Spleen (tissue), 11 donors: ENCODE results near the gene PPHLN1. TPM values are rescaled to one million over a fixed set of nuclear protein-coding genes. Genes with fewer than 3 reads are reported as not detected.

Experiments used
- DNase-seq: peaks from one replicate; pipeline ENCODE4 v3.0.0-alpha.2; 2020
- H3K27ac ChIP-seq, 8 donors: fragments of 200-600 bp; sonication (generic) in 7 of 8; 1 replicate in 4 of 8; 2 replicates in 4 of 8; pipeline versions ENCODE4 v1.5.0 to v1.8.0; 2016 to 2021; ENCODE audit warnings: inconsistent platforms in 4 of 8, mild to moderate bottlenecking in 4 of 8, moderate library complexity in 1 of 8
- H3K27me3 ChIP-seq, 7 donors: fragments of 200-600 bp; sonication (generic) in 6 of 7; replicated peaks in 1 of 7; 1 replicate in 4 of 7; 2 replicates in 3 of 7; pipeline versions ENCODE4 v1.5.0 to v1.8.0; 2016 to 2021; ENCODE audit warnings: inconsistent platforms in 3 of 7, mild to moderate bottlenecking in 1 of 7
- H3K36me3 ChIP-seq, 6 donors: fragments of 200-600 bp; sonication (generic) in 5 of 6; 1 replicate in 4 of 6; 2 replicates in 2 of 6; pipeline versions ENCODE4 v1.5.0 to v1.8.0; 2016 to 2021; ENCODE audit warnings: inconsistent platforms in 2 of 6
- H3K4me1 ChIP-seq, 6 donors: fragments of 200-600 bp; sonication (generic) in 5 of 6; 1 replicate in 3 of 6; 2 replicates in 3 of 6; pipeline versions ENCODE4 v1.5.0 to v1.8.0; 2016 to 2021; ENCODE audit warnings: inconsistent platforms in 3 of 6
- H3K4me3 ChIP-seq, 8 donors: fragments of 200-600 bp; sonication (generic) in 7 of 8; 1 replicate in 4 of 8; 2 replicates in 4 of 8; pipeline versions ENCODE4 v1.5.0 to v1.8.0; 2016 to 2021; ENCODE audit warnings: inconsistent platforms in 4 of 8, mild to moderate bottlenecking in 4 of 8, moderate library complexity in 2 of 8
- H3K9me3 ChIP-seq, 8 donors: fragments of 200-600 bp; sonication (generic) in 7 of 8; 1 replicate in 4 of 8; 2 replicates in 4 of 8; pipeline versions ENCODE4 v1.5.0 to v1.8.0; 2016 to 2021; ENCODE audit warnings: inconsistent platforms in 4 of 8
- POLR2A ChIP-seq, 3 donors: fragments of 450-650 bp; IDR thresholded peaks; one replicate each; pipeline ENCODE4 v1.5.1; 2017; ENCODE audit warnings: antibody characterized with exemption in 3 of 3, mild to moderate bottlenecking in 1 of 3
- POLR2AphosphoS5 ChIP-seq, 3 donors: sonication (generic); formaldehyde crosslinking; IDR thresholded peaks; one replicate each; pipeline ENCODE4 v1.5.1; 2017; ENCODE audit warnings: antibody characterized with exemption in 3 of 3
- WGBS, 5 donors: extraction: QIAGEN DNeasy Blood & Tissue Kit in 3 of 5; methylation state at CpG; one replicate each; pipeline versions ENCODE4 v1.1.5 to v1.1.7; 2013 to 2018; 5-methylcytosine and 5-hydroxymethylcytosine counted together
- intact Hi-C: fragments of 100-400 bp; cut with DNase I; formaldehyde crosslinking; loops from one replicate; pipeline ENCODE4 v1.15.0; 2023; ENCODE audit warnings: low total_unique reads
- polyA plus RNA-seq, 3 donors: library from polyadenylated mRNA; stranded (reverse); fragments of 200-250 nt; gene quantifications; one replicate each; pipeline ENCODE4 v1.2.1, GENCODE V29; 2013
- total RNA-seq, 7 donors: library from RNA; depleted of rRNA in 3 of 7; stranded (reverse); fragments of >200 nt in 3 of 7; fragmentation: NEBNext Ultra II Directional in 4 of 7; extraction: Animal tissue kit (Norgen Biotek cat#: 25700) in 4 of 7; gene quantifications; one replicate each; pipeline versions ENCODE4 v1.1.0 to v1.2.1, GENCODE V29; 2016 to 2021
- TF ChIP-seq, protein P1 (sequence below), 11 experiments: fragments of 200-600 bp in 7 of 11; fragments of 450-650 bp in 4 of 11; sonication (generic) in 4 of 11; IDR thresholded peaks in 8 of 11; conservative IDR thresholded peaks in 3 of 11; 1 replicate in 7 of 11; 2 replicates in 4 of 11; pipeline versions ENCODE4 v1.4.0 to v1.8.0; 2016 to 2021; ENCODE audit warnings: antibody characterized with exemption in 11 of 11, inconsistent platforms in 4 of 11, mild to moderate bottlenecking in 1 of 11
- donor health status: healthy with polysubstance abuse.
- donor health status: DM: no; HTN: no; CAD: no; lungs with moderate emphysema.
- donor health status: DM: no; HTN: no; CAD: no.
- donor health status: Bipolar disorder and iron deficiency.
- donor health status: healthy.
- donor health status: DM: no; HTN: no; CAD: no.
- donor health status: DM: yes; HTN: yes; CAD: no.

The PPHLN1 gene
- total and polyA plus RNA-seq, 10 donors: 39.6 to 103 (median 65.2) TPM

DNA sequence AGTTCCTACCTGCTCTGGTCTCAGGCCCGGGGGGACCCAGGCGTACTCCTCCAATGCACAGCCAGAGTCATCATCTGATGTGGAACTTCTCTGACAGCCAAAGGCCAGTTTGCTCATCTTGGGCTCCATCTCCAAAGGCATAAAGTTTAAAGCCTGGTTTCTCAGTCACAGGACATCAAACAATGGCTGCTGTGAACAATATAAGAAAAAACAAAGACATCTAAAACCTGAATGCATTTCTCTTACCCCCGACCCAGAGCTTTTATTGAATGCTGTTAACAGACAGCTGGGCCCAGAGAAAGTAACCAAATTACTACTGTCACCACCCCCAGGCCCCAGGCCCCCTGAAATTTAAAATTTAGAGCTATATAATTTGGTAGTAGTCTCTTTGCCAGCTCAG, 146.4 kb downstream of the PPHLN1 start:
- Histone ChIP-seq H3K27me3 (no peaks in the 10 kb centered on the region), H3K36me3 (peaks cover 0 to 48% (median 12%) of the 10 kb centered on the region in 6 donors), H3K27ac (peak overlapping the region in 5 of 8 donors; percentile 23 to 86 (median 67)), H3K9me3 (no peaks in the 10 kb centered on the region), H3K4me3 (no peak overlapping the region), H3K4me1 (peaks cover 15 to 93% (median 78%) of the 10 kb centered on the region in 6 donors)
- intact Hi-C loops: no loop called here
- TF ChIP-seq POLR2AphosphoS5 (IDR thresholded peaks at IDR 0.05) (no peak), POLR2A (IDR thresholded peaks at IDR 0.05) (no peak)
- TF ChIP-seq, protein P1, sequence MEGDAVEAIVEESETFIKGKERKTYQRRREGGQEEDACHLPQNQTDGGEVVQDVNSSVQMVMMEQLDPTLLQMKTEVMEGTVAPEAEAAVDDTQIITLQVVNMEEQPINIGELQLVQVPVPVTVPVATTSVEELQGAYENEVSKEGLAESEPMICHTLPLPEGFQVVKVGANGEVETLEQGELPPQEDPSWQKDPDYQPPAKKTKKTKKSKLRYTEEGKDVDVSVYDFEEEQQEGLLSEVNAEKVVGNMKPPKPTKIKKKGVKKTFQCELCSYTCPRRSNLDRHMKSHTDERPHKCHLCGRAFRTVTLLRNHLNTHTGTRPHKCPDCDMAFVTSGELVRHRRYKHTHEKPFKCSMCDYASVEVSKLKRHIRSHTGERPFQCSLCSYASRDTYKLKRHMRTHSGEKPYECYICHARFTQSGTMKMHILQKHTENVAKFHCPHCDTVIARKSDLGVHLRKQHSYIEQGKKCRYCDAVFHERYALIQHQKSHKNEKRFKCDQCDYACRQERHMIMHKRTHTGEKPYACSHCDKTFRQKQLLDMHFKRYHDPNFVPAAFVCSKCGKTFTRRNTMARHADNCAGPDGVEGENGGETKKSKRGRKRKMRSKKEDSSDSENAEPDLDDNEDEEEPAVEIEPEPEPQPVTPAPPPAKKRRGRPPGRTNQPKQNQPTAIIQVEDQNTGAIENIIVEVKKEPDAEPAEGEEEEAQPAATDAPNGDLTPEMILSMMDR (IDR thresholded peaks at IDR 0.05 in 8 of 11, conservative IDR thresholded peaks at IDR 0.05 in 3 of 11): no peak
- 75 to 87% (median 81%) methylated on average over 3 of the region's 3 CpGs for WGBS, 5 donors
- no peak for DNase-seq

DNA sequence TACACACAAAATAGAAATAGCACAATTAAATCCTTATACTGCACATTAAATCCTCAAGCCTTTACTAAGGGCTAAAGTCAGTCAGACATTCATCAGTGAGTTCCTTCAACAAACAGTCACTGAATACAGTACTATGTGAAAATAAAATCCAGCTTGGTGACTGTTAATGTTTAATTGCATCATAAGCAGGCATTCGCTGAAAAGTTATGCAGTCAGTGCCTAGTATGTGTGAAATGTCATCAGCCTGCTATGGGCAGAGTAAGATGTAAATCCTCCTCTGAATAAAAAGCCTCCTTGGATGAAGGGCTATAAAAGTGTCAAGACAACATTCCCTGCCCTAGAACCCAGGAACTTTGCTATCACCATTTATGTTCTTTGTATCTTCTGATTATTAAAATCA, 147.2 kb downstream of the PPHLN1 start:
- 59 to 82% (median 74%) methylated on average over 1 of the region's 1 CpG for WGBS, 5 donors
- Histone ChIP-seq H3K27ac (peak overlapping the region in 4 of 8 donors; percentile 65 to 86 (median 74)), H3K4me3 (no peak overlapping the region), H3K4me1 (peaks cover 15 to 92% (median 71%) of the 10 kb centered on the region in 6 donors), H3K27me3 (no peaks in the 10 kb centered on the region), H3K36me3 (peaks cover 0 to 40% (median 11%) of the 10 kb centered on the region in 6 donors), H3K9me3 (no peaks in the 10 kb centered on the region)
- no peak for DNase-seq
- TF ChIP-seq, protein P1 (IDR thresholded peaks at IDR 0.05 in 8 of 11, conservative IDR thresholded peaks at IDR 0.05 in 3 of 11): no peak
- no peak for TF ChIP-seq POLR2AphosphoS5 (IDR thresholded peaks at IDR 0.05)
- TF ChIP-seq POLR2A (IDR thresholded peaks at IDR 0.05): no peak
- intact Hi-C loops: no loop called here

DNA sequence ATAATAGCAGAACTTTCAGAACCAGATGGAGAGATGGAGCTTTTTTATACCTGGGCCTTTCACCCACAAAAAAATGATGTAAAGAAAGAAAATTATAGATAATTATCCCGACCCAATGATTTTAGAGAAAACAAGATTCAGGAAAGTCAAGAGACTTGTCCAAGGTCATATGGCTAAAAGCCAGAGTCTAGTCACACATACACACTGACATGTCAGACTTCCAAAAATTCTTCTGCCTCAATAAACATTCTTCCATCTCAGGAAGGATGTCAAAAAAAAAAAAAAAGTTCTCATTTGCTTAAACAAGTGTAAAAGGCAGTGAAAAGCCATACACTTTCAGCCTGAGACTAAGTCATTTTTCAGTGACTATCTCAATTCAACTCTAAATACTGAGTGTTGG, 147.6 kb downstream of the PPHLN1 start:
- 48 to 76% (median 69%) methylated on average over 1 of the region's 1 CpG for WGBS, 5 donors
- DNase-seq: no peak
- Histone ChIP-seq H3K27me3 (no peaks in the 10 kb centered on the region), H3K36me3 (peaks cover 0 to 36% (median 9%) of the 10 kb centered on the region in 6 donors), H3K4me3 (no peak overlapping the region), H3K4me1 (peaks cover 15 to 88% (median 66%) of the 10 kb centered on the region in 6 donors), H3K27ac (peak overlapping the region in 4 of 8 donors; percentile 65 to 86 (median 74)), H3K9me3 (no peaks in the 10 kb centered on the region)
- TF ChIP-seq, protein P1 (IDR thresholded peaks at IDR 0.05 in 8 of 11, conservative IDR thresholded peaks at IDR 0.05 in 3 of 11): no peak
- TF ChIP-seq POLR2A (IDR thresholded peaks at IDR 0.05) (no peak), POLR2AphosphoS5 (IDR thresholded peaks at IDR 0.05) (no peak)
- intact Hi-C loops: no loop called here

DNA sequence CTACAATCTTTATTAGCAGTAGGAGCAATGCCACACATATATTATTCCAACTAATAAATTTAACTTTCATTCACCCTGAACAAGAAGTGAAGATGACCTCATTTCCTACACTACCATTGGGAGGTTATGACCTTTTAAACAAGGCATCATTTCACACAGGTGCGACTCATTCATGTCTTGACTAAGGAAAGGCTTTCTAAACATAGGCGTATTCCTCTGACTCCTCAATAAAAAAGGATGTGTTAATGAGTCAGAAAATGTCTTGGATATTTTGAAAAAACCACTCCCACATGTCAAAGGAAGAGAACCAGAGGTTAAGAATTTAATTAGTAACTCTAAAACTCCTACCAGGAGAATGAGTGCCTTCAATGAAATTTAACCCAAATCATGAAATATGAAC, 148.4 kb downstream of the PPHLN1 start:
- 34 to 65% (median 56%) methylated on average over 2 of the region's 2 CpGs for WGBS, 5 donors
- intact Hi-C loops: no loop called here

More for the DNA sequence above, 148.4 kb downstream of the PPHLN1 start:
- no peak for DNase-seq
- H3K27ac ChIP-seq: peak overlapping the region in 4 of 8 donors; percentile 40 to 67 (median 52)
- H3K9me3 ChIP-seq: no peaks in the 10 kb centered on the region
- TF ChIP-seq, protein P1 (IDR thresholded peaks at IDR 0.05 in 8 of 11, conservative IDR thresholded peaks at IDR 0.05 in 3 of 11): no peak
- TF ChIP-seq POLR2AphosphoS5 (IDR thresholded peaks at IDR 0.05): no peak
- TF ChIP-seq POLR2A (IDR thresholded peaks at IDR 0.05): no peak
- no peaks in the 10 kb centered on the region for H3K27me3 ChIP-seq
- H3K4me3 ChIP-seq: no peak overlapping the region
- peaks cover 15 to 87% (median 65%) of the 10 kb centered on the region in 6 donors for H3K4me1 ChIP-seq
- H3K36me3 ChIP-seq: peaks cover 0 to 28% (median 6%) of the 10 kb centered on the region in 6 donors
